Gastroesophageal sphincter (tissue), 3 donors: ENCODE data around the gene GRK4.

Source experiments
- CTCF ChIP-seq, 4 experiments: fragments of 200-600 bp in 2 of 4; fragments of 450-650 bp in 2 of 4; sonication (generic) in 1 of 4; IDR thresholded peaks; one replicate each; pipeline ENCODE4 v1.5.1; 2017 to 2019; ENCODE audit warnings: antibody characterized with exemption in 4 of 4, mild to moderate bottlenecking in 2 of 4, moderate library complexity in 2 of 4
- EP300 ChIP-seq: sonication (generic); formaldehyde crosslinking; IDR thresholded peaks from one replicate; pipeline ENCODE4 v1.6.1; 2017; ENCODE audit warnings: antibody characterized with exemption, mild to moderate bottlenecking
- POLR2A ChIP-seq, 2 donors: fragments of 450-650 bp; IDR thresholded peaks; one replicate each; pipeline ENCODE4 v1.6.1; 2017; ENCODE audit warnings: antibody characterized with exemption in 2 of 2, mild to moderate bottlenecking in 2 of 2, moderate library complexity in 1 of 2

- TF ChIP-seq POLR2A (IDR thresholded peaks at IDR 0.05) (no peak), CTCF (IDR thresholded peaks at IDR 0.05) (peak in 1 of 4 experiments; percentile 38), EP300 (no peak)
Measured at GRCh38 chr4:2948895-2949781, 14.2 kb upstream of the GRK4 start.
